H1 (cell line): ENCODE measurements around the gene CREG2. TPM values are rescaled to one million over a fixed set of nuclear protein-coding genes. Genes with fewer than 3 reads are reported as not detected.

Experiments used
- CTCF ChIA-PET: fragments of 300-600 bp; sonication (Branson Sonifier 250); formaldehyde crosslinking; loops from one replicate; lab custom pipeline; 2021; ENCODE audit not compliant: partially characterized antibody; lab: Charles Lee
- POLR2A ChIA-PET: fragments of 300-600 bp; sonication (Branson Sonifier 250); formaldehyde crosslinking; loops from one replicate; lab custom pipeline; 2021; ENCODE audit warnings: inconsistent platforms; ENCODE audit not compliant: partially characterized antibody; lab: Charles Lee
- DNase-seq, 2 experiments: peaks; one replicate each; pipeline versions ENCODE4 v3.0.0 to v3.0.0-alpha.2; 2010 to 2022; ENCODE audit warnings: low spot score in 2 of 2, low read depth in 1 of 2, mixed read lengths in 1 of 2
- FAIRE-seq: peaks from 2 replicates; lab custom pipeline; 2011; peaks lifted over from hg19 to GRCh38; lab: Jason Lieb, UNC
- H2AFZ ChIP-seq: 2 replicates; pipeline ENCODE4 v1.8.1; 2012; ENCODE audit warnings: low read length, inconsistent platforms
- H2AK5ac ChIP-seq: 2 replicates; pipeline ENCODE4 v1.6.1; 2013; ENCODE audit warnings: low read depth, low read length
- H2BK120ac ChIP-seq: replicated peaks from 2 replicates; pipeline ENCODE3; 2013; ENCODE audit warnings: low read depth, low read length, inconsistent platforms
- H2BK12ac ChIP-seq: 2 replicates; pipeline ENCODE4 v1.6.1; 2013; ENCODE audit warnings: low read depth, low read length
- H2BK15ac ChIP-seq: 2 replicates; pipeline ENCODE4 v1.6.1; 2013; ENCODE audit warnings: low read length
- H2BK20ac ChIP-seq: 2 replicates; pipeline ENCODE4 v1.6.1; 2013; ENCODE audit warnings: low read length
- H2BK5ac ChIP-seq: 2 replicates; pipeline ENCODE4 v1.6.1; 2013; ENCODE audit warnings: low read depth, low read length
- H3K14ac ChIP-seq: 2 replicates; pipeline ENCODE4 v1.6.1; 2013; ENCODE audit warnings: inconsistent platforms; ENCODE audit not compliant: insufficient read length
- H3K18ac ChIP-seq: 2 replicates; pipeline ENCODE4 v1.6.1; 2013; ENCODE audit warnings: low read length; ENCODE audit errors: extremely low read depth
- H3K23ac ChIP-seq: 2 replicates; pipeline ENCODE4 v1.6.1; 2013; ENCODE audit warnings: inconsistent platforms; ENCODE audit not compliant: insufficient read length
- H3K23me2 ChIP-seq: 2 replicates; pipeline ENCODE4 v1.6.1; 2013; ENCODE audit warnings: low read depth, low read length
- H3K27ac ChIP-seq: 2 replicates; pipeline ENCODE4 v1.6.1; 2011; ENCODE audit warnings: low read depth, low read length, inconsistent platforms
- H3K27me3 ChIP-seq, 4 experiments: replicated peaks in 1 of 4; 1 replicate in 1 of 4; 2 replicates in 3 of 4; pipeline versions ENCODE4 v1.6.1 to v1.8.1; 2011 to 2013; ENCODE audit warnings: low read length in 3 of 4, mild to moderate bottlenecking in 3 of 4, inconsistent platforms in 2 of 4, mixed read lengths in 2 of 4, moderate library complexity in 1 of 4; ENCODE audit not compliant: control insufficient read depth in 3 of 4, insufficient read depth in 3 of 4; ENCODE audit errors: extremely low read depth in 1 of 4
- H3K36me3 ChIP-seq, 4 experiments: 2 replicates each; pipeline versions ENCODE4 v1.6.1 to v1.8.1; 2011 to 2013; ENCODE audit warnings: mild to moderate bottlenecking in 4 of 4, low read length in 3 of 4, moderate library complexity in 2 of 4, control low read depth in 1 of 4, inconsistent platforms in 1 of 4; ENCODE audit not compliant: insufficient read depth in 4 of 4, control insufficient read depth in 2 of 4
- H3K4ac ChIP-seq: replicated peaks from 2 replicates; pipeline ENCODE3; 2013; ENCODE audit warnings: low read length, low read depth, mixed read lengths, inconsistent platforms; ENCODE audit not compliant: insufficient read length
- H3K4me1 ChIP-seq, 4 experiments: replicated peaks in 1 of 4; 1 replicate in 1 of 4; 2 replicates in 3 of 4; pipeline versions ENCODE4 v1.6.1 to v1.8.1; 2011 to 2013; ENCODE audit warnings: low read length in 3 of 4, inconsistent platforms in 2 of 4, mixed read lengths in 1 of 4; ENCODE audit not compliant: insufficient read depth in 4 of 4, control insufficient read depth in 3 of 4
- H3K4me2 ChIP-seq, 2 experiments: 2 replicates each; pipeline versions ENCODE4 v1.6.1 to v1.8.1; 2011 to 2013; ENCODE audit warnings: low read depth in 2 of 2, low read length in 2 of 2, control low read depth in 1 of 2, inconsistent platforms in 1 of 2, mild to moderate bottlenecking in 1 of 2; ENCODE audit not compliant: insufficient read depth in 1 of 2
- H3K4me3 ChIP-seq, 4 experiments: fragments of 200-600, 300-600 bp in 1 of 4; sonication (generic), shearing (Covaris generic), sonication (Bioruptor Twin) in 1 of 4; 2 replicates each; pipeline versions ENCODE4 v1.5.1 to v1.8.1; 2011 to 2016; ENCODE audit warnings: low read length in 4 of 4, low read depth in 3 of 4, control low read depth in 2 of 4, inconsistent platforms in 2 of 4, mild to moderate bottlenecking in 2 of 4, mixed read lengths in 1 of 4, moderate library complexity in 1 of 4; ENCODE audit not compliant: insufficient read depth in 2 of 4; ENCODE audit errors: extremely low read depth in 1 of 4
- H3K56ac ChIP-seq: replicated peaks from 2 replicates; pipeline ENCODE3; 2013; ENCODE audit warnings: low read depth, mild to moderate bottlenecking, mixed read lengths, low read length, inconsistent platforms; ENCODE audit not compliant: insufficient read length
- H3K79me1 ChIP-seq: 2 replicates; pipeline ENCODE4 v1.6.1; 2013; ENCODE audit warnings: low read depth, low read length, control low read depth
- H3K79me2 ChIP-seq, 2 experiments: 2 replicates each; pipeline versions ENCODE4 v1.6.1 to v1.8.1; 2012 to 2013; ENCODE audit warnings: low read length in 2 of 2, mild to moderate bottlenecking in 2 of 2, inconsistent platforms in 1 of 2; ENCODE audit not compliant: insufficient read depth in 2 of 2, control insufficient read depth in 1 of 2
- H3K9ac ChIP-seq, 4 experiments: replicated peaks in 1 of 4; 1 replicate in 1 of 4; 2 replicates in 3 of 4; pipeline versions ENCODE4 v1.6.1 to v1.8.1; 2011 to 2013; ENCODE audit warnings: low read depth in 3 of 4, low read length in 3 of 4, control low read depth in 2 of 4, mild to moderate bottlenecking in 2 of 4, moderate library complexity in 2 of 4, inconsistent platforms in 1 of 4; ENCODE audit errors: extremely low read depth in 1 of 4
- H3K9me3 ChIP-seq, 2 experiments: 2 replicates each; pipeline versions ENCODE4 v1.6.1 to v1.8.1; 2012 to 2013; ENCODE audit warnings: mild to moderate bottlenecking in 2 of 2, moderate library complexity in 2 of 2, control low read depth in 1 of 2, inconsistent platforms in 1 of 2, low read depth in 1 of 2, low read length in 1 of 2, mixed read lengths in 1 of 2; ENCODE audit not compliant: insufficient read depth in 2 of 2
- H4K20me1 ChIP-seq, 2 experiments: replicated peaks in 1 of 2; 2 replicates each; pipeline versions ENCODE3 to v1.8.1; 2011 to 2013; ENCODE audit warnings: inconsistent platforms in 2 of 2, low read length in 2 of 2, mild to moderate bottlenecking in 1 of 2; ENCODE audit not compliant: insufficient read depth in 2 of 2, control insufficient read depth in 1 of 2
- H4K5ac ChIP-seq: 2 replicates; pipeline ENCODE4 v1.6.1; 2013; ENCODE audit warnings: low read length, low read depth, mixed read lengths, inconsistent platforms; ENCODE audit not compliant: insufficient read length
- H4K8ac ChIP-seq: 2 replicates; pipeline ENCODE4 v1.8.0; 2013; ENCODE audit warnings: mild to moderate bottlenecking, moderate library complexity, low read length, inconsistent platforms; ENCODE audit not compliant: insufficient read depth; ENCODE audit errors: extremely low read depth
- H4K91ac ChIP-seq: replicated peaks from 2 replicates; pipeline ENCODE3; 2013; ENCODE audit warnings: low read length, mixed read lengths, inconsistent platforms; ENCODE audit not compliant: insufficient read length
- ASH2L ChIP-seq: fragments of 200-600, 300-600 bp; sonication (generic); IDR thresholded peaks from one replicate; pipeline ENCODE4 v1.7.1; 2017; ENCODE audit warnings: low read length
- POLR2A ChIP-seq, 2 experiments: IDR thresholded peaks; 1 replicate in 1 of 2; 2 replicates in 1 of 2; pipeline ENCODE4 v1.6.1; 2011; ENCODE audit warnings: low read depth in 2 of 2, low read length in 2 of 2, mild to moderate bottlenecking in 2 of 2; ENCODE audit errors: control extremely low read depth in 1 of 2
- SIN3A ChIP-seq, 2 experiments: IDR thresholded peaks in 1 of 2; conservative IDR thresholded peaks in 1 of 2; 2 replicates each; pipeline ENCODE4 v1.6.1; 2011 to 2012; ENCODE audit warnings: low read length in 2 of 2, improper control_type of control experiment in 1 of 2, low read depth in 1 of 2, mild to moderate bottlenecking in 1 of 2
- SP1 ChIP-seq: IDR thresholded peaks from 2 replicates; pipeline ENCODE4 v1.6.1; 2011; ENCODE audit warnings: low read depth, low read length
- WGBS, 2 experiments: shearing (Covaris generic) in 1 of 2; methylation state at CpG; one replicate each; pipeline versions ENCODE4 v1.1.6 to v1.1.7; 2013 to 2015; ENCODE audit warnings: low lambda C conversion rate in 2 of 2, mixed read lengths in 2 of 2, inconsistent platforms in 1 of 2, low coverage in 1 of 2, missing lambda C conversion rate in 1 of 2; ENCODE audit not compliant: insufficient replicate concordance in 2 of 2, insufficient coverage in 1 of 2, insufficient read length in 1 of 2; ENCODE audit errors: extremely low coverage in 1 of 2, missing lambda C conversion rate in 1 of 2; 5-methylcytosine and 5-hydroxymethylcytosine counted together
- polyA plus RNA-seq, 7 experiments: library from polyadenylated mRNA; depleted of rRNA in 3 of 7; stranded (reverse) in 5 of 7; unstranded in 2 of 7; fragments of >200 nt in 5 of 7; fragments of 200-250 nt in 2 of 7; gene quantifications; 1 replicate in 5 of 7; 2 replicates in 1 of 7; 4 replicates in 1 of 7; pipeline versions ENCODE4 v1.2.1 to v1.2.3, GENCODE V29; 2011 to 2013; ENCODE audit warnings: missing spikeins in 2 of 7, mixed read lengths in 2 of 7
- total RNA-seq: library from RNA; stranded (reverse); fragmentation: NEBNext Ultra II Directional; extraction: Animal tissue kit (Norgen Biotek cat#: 25700); gene quantifications from 2 replicates; pipeline ENCODE4 v1.2.1, GENCODE V29; 2021

CREG2 gene
- total and polyA plus RNA-seq, 2 of the 8 experiments (the other 6 are each of a cell fraction or from before 2014, with no cell fraction given) = 2.0 to 2.2 TPM

GRCh38 chr2:101433465-101433864 is 46.2 kb upstream of the CREG2 start:
- no peak overlapping the region for H4K91ac ChIP-seq
- H3K4ac ChIP-seq = no peak overlapping the region
- WGBS, 2 experiments = 86% methylated on average over 3 of the region's 3 CpGs; no CpG with 5 or more reads in 1 of the 2 experiments
- H3K18ac ChIP-seq = no peak overlapping the region
- H3K27me3 ChIP-seq = no peaks in the 10 kb centered on the region
- H3K23ac ChIP-seq = no peak overlapping the region
- no peak overlapping the region for H3K4me2 ChIP-seq
- H4K20me1 ChIP-seq = no peaks in the 10 kb centered on the region
- POLR2A ChIA-PET = no interaction called here
- no peak overlapping the region for H2AK5ac ChIP-seq
- H3K4me3 ChIP-seq = no peak overlapping the region
- no peak overlapping the region for H2AFZ ChIP-seq
- no peak overlapping the region for H4K5ac ChIP-seq
- H2BK120ac ChIP-seq = no peak overlapping the region
- H2BK12ac ChIP-seq = no peak overlapping the region
- no peaks in the 10 kb centered on the region for H3K36me3 ChIP-seq
- FAIRE-seq = no peak
- no peaks in the 10 kb centered on the region for H3K79me1 ChIP-seq
- no peak overlapping the region for H3K56ac ChIP-seq
- no peaks in the 10 kb centered on the region for H3K23me2 ChIP-seq
- H2BK20ac ChIP-seq = no peak overlapping the region
- no peak overlapping the region for H4K8ac ChIP-seq
- no peak for DNase-seq
- no peak overlapping the region for H3K14ac ChIP-seq
- CTCF ChIA-PET = interaction anchor here (0.7 to 6.7 kb wide), 3 partner anchors 12 to 101 kb away, joined by 3 to 32 read pairs (median 3); no protein-coding TSS in a partner anchor
- no peak overlapping the region for H3K9ac ChIP-seq
- no peak overlapping the region for H3K27ac ChIP-seq
- H3K79me2 ChIP-seq = no peaks in the 10 kb centered on the region
- no peaks in the 10 kb centered on the region for H3K9me3 ChIP-seq
- no peak overlapping the region for H2BK15ac ChIP-seq
- no peak overlapping the region for H2BK5ac ChIP-seq
- peaks cover 0 to 4% (median 1%) of the 10 kb centered on the region in 4 experiments; a peak in 3 of 7 replicates for H3K4me1 ChIP-seq
- TF ChIP-seq SIN3A (conservative IDR thresholded peaks at IDR 0.05 in 1 of 2, IDR thresholded peaks at IDR 0.05 in 1 of 2; ENCODE audit: low read depth in 1 of 2, low read length in 2 of 2) (no peak), ASH2L (no peak), SP1 (no peak), POLR2A (IDR thresholded peaks at IDR 0.05; ENCODE audit: control extremely low read depth in 1 of 2, low read depth in 2 of 2, low read length in 2 of 2) (no peak)
